Measurements from ENCODE around the gene SRF. TPM values are rescaled to one million over a fixed set of nuclear protein-coding genes. Genes with fewer than 3 reads are reported as not detected.

SRF gene
- total and polyA plus RNA-seq, 4 donors: 2.0 to 11.7 (median 7.1) TPM

GRCh38 chr6:43163899-43164298, 7.2 kb upstream of the SRF start:
- no peak overlapping the region for H3K9ac ChIP-seq (ENCODE audit: low read depth in 1 of 2, low read length in 2 of 2)
- H3K4me1 ChIP-seq (ENCODE audit: control insufficient read depth in 4 of 4, insufficient read depth in 4 of 4, low read length in 3 of 4): no peaks in the 10 kb centered on the region
- H3K9me3 ChIP-seq (ENCODE audit: control insufficient read depth in 4 of 4, low read length in 3 of 4): no peaks in the 10 kb centered on the region
- H3K4me3 ChIP-seq (ENCODE audit: low read depth in 1 of 3, low read length in 3 of 3): no peak overlapping the region
- H3K36me3 ChIP-seq (ENCODE audit: control insufficient read depth in 4 of 4, insufficient read depth in 3 of 4, low read depth in 1 of 4, low read length in 3 of 4): no peaks in the 10 kb centered on the region
- DNase-seq (ENCODE audit: low spot score): no peak
- H3K27me3 ChIP-seq (ENCODE audit: control insufficient read depth in 4 of 4, insufficient read depth in 4 of 4, low read length in 3 of 4): no peaks in the 10 kb centered on the region
- no peak overlapping the region for H3K27ac ChIP-seq (ENCODE audit: low read depth in 1 of 2, low read length in 2 of 2)
- TF ChIP-seq HNF4G (IDR thresholded peaks at IDR 0.05): no peak
- TF ChIP-seq JUND (IDR thresholded peaks at IDR 0.05): no peak

- peaks cover 5 to 33% (median 20%) of the 10 kb centered on the region in 4 donors for H3K4me1 ChIP-seq (ENCODE audit: control insufficient read depth in 4 of 4, insufficient read depth in 4 of 4, low read length in 3 of 4)
- H3K4me3 ChIP-seq (ENCODE audit: low read depth in 1 of 3, low read length in 3 of 3): peak overlapping the region; percentile 22 to 66 (median 44)
- H3K27me3 ChIP-seq (ENCODE audit: control insufficient read depth in 4 of 4, insufficient read depth in 4 of 4, low read length in 3 of 4): no peaks in the 10 kb centered on the region
- peaks cover 0 to 6% (median 3%) of the 10 kb centered on the region in 4 donors for H3K36me3 ChIP-seq (ENCODE audit: control insufficient read depth in 4 of 4, insufficient read depth in 3 of 4, low read depth in 1 of 4, low read length in 3 of 4)
- no peaks in the 10 kb centered on the region for H3K9me3 ChIP-seq (ENCODE audit: control insufficient read depth in 4 of 4, low read length in 3 of 4)
- peak; percentile 69 for TF ChIP-seq TAF1 (conservative IDR thresholded peaks at IDR 0.05)
- TF ChIP-seq HNF4A (conservative IDR thresholded peaks at IDR 0.05): peak; percentile 29 to 37
- TF ChIP-seq FOXA1 (IDR thresholded peaks at IDR 0.05): no peak
- TF ChIP-seq SP1 (IDR thresholded peaks at IDR 0.05): peak; percentile 83
- no peak for TF ChIP-seq ZBTB33 (IDR thresholded peaks at IDR 0.05)
- no peak for TF ChIP-seq RXRA (IDR thresholded peaks at IDR 0.05)
- DNase-seq (ENCODE audit: low spot score): no peak
- WGBS: under 1% methylated on average over 18 of the region's 18 CpGs
- peak overlapping the region; percentile 34 to 85 for H3K9ac ChIP-seq (ENCODE audit: low read depth in 1 of 2, low read length in 2 of 2)
- H3K27ac ChIP-seq (ENCODE audit: low read depth in 1 of 2, low read length in 2 of 2): peak overlapping the region; percentile 89 to 90
These were observed 595 bp upstream of the SRF start for GRCh38 chr6:43170417-43170930.

- peak overlapping the region; percentile 90 to 91 for H3K27ac ChIP-seq (ENCODE audit: low read depth in 1 of 2, low read length in 2 of 2)
- no peak for DNase-seq (ENCODE audit: low spot score)
- TF ChIP-seq EGR1 (IDR thresholded peaks at IDR 0.05; ENCODE audit: low read depth in 2 of 2) (no peak), CTCF (IDR thresholded peaks at IDR 0.05; ENCODE audit: low read depth, low read length, missing input control) (no peak), YY1 (IDR thresholded peaks at IDR 0.05) (no peak)
- no peaks in the 10 kb centered on the region for H3K9me3 ChIP-seq (ENCODE audit: control insufficient read depth in 4 of 4, low read length in 3 of 4)
- WGBS: under 1% methylated on average over 57 of the region's 57 CpGs
- peak overlapping the region; percentile 5 to 82 for H3K9ac ChIP-seq (ENCODE audit: low read depth in 1 of 2, low read length in 2 of 2)
- peak overlapping the region; percentile 77 to 96 (median 92) for H3K4me3 ChIP-seq (ENCODE audit: low read depth in 1 of 3, low read length in 3 of 3)
- H3K36me3 ChIP-seq (ENCODE audit: control insufficient read depth in 4 of 4, insufficient read depth in 3 of 4, low read depth in 1 of 4, low read length in 3 of 4): peaks cover 4 to 17% (median 15%) of the 10 kb centered on the region in 4 donors
- H3K27me3 ChIP-seq (ENCODE audit: control insufficient read depth in 4 of 4, insufficient read depth in 4 of 4, low read length in 3 of 4): no peaks in the 10 kb centered on the region
- peaks cover 5 to 33% (median 20%) of the 10 kb centered on the region in 4 donors for H3K4me1 ChIP-seq (ENCODE audit: control insufficient read depth in 4 of 4, insufficient read depth in 4 of 4, low read length in 3 of 4)
These were observed 636 bp downstream of the SRF start for GRCh38 chr6:43171707-43172103.

Data from liver (tissue), 9 donors.